SKM-1 (cell line): ENCODE measurements around the gene SNX11.
"Not testable (repeated sequence)": the region's sequence is repeated elsewhere in the genome, so short reads cannot be mapped to it uniquely, and the experiment has no call there.

Experiments used
- DNase-seq: peaks from one replicate; lab custom pipeline; 2025; ENCODE audit not compliant: unreplicated experiment; lab: John Stamatoyannopoulos, UW

The SNX11 gene, protein sequence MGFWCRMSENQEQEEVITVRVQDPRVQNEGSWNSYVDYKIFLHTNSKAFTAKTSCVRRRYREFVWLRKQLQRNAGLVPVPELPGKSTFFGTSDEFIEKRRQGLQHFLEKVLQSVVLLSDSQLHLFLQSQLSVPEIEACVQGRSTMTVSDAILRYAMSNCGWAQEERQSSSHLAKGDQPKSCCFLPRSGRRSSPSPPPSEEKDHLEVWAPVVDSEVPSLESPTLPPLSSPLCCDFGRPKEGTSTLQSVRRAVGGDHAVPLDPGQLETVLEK

DNA sequence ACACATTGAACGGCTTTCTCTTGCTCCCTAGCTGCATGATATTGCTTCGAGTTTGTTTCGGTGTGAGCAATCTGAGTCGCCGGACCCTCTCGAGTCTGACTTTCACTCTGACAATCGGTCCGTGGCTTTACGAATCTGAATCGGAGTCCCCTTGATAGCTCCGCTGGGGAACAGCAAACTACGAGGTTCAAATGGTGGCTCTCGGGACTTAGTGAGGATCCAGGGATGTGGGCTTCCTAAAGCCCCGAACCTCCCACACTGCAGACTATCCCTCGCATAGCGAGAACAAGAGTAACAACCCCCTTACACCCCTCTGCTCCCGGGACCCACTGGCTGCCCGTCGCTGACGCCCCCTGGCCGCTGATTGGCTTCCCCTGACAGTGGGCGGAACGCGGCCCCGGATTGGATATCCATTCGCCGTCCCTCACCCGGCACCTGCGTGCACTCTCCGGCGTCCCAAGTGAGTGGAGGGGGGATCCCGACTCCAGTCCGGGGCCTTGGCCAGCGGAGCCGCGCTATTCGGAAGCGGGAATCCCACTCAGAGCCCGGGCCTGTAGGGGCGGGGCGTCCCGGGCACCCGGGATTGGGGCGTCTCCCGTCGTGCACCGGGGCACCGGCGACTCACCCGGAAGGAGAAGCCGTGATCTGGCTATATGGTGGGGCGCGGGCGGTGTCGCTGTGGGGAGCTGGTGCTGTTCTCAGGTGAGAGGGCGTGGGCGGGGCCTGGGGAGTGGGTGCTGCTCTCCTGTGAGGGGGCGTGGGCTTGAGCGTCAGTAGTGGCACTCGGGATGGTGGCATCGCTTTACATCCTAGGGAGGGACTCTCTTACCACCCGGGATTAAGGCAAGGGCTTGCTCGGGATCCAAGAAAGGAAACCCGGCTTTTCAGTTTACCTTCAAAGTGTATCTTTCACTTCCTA is at the start of gene SNX11:
Gene SNX11 (plus strand): TSS at position 630 of the 919 bp plus-strand sequence. CDS start 4,278 bp downstream, outside the sequence.
- DNase-seq = peak; percentile 60

DNA sequence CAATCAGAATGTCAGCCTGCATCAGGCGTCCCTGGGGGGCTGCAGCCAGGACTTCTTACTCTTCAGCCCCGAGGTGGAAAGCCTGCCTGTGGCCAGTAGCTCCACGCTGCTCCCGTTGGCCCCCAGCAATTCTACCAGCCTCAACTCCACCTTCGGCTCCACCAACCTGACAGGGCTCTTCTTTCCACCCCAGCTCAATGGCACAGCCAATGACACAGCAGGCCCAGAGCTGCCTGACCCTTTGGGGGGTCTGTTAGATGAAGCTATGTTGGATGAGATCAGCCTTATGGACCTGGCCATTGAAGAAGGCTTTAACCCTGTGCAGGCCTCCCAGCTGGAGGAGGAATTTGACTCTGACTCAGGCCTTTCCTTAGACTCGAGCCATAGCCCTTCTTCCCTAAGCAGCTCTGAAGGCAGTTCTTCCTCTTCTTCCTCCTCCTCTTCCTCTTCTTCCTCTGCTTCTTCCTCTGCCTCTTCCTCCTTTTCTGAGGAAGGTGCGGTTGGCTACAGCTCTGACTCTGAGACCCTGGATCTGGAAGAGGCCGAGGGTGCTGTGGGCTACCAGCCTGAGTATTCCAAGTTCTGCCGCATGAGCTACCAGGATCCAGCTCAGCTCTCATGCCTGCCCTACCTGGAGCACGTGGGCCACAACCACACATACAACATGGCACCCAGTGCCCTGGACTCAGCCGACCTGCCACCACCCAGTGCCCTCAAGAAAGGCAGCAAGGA is 49.0 kb upstream of the SNX11 start:
- DNase-seq = no peak

DNA sequence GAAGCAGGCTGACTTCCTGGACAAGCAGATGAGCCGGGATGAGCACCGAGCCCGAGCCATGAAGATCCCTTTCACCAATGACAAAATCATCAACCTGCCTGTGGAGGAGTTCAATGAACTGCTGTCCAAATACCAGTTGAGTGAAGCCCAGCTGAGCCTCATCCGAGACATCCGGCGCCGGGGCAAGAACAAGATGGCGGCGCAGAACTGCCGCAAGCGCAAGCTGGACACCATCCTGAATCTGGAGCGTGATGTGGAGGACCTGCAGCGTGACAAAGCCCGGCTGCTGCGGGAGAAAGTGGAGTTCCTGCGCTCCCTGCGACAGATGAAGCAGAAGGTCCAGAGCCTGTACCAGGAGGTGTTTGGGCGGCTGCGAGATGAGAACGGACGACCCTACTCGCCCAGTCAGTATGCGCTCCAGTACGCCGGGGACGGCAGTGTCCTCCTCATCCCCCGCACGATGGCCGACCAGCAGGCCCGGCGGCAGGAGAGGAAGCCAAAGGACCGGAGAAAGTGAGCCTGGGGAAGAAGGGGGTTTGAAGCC is 48.4 kb upstream of the SNX11 start:
- DNase-seq = no peak

DNA sequence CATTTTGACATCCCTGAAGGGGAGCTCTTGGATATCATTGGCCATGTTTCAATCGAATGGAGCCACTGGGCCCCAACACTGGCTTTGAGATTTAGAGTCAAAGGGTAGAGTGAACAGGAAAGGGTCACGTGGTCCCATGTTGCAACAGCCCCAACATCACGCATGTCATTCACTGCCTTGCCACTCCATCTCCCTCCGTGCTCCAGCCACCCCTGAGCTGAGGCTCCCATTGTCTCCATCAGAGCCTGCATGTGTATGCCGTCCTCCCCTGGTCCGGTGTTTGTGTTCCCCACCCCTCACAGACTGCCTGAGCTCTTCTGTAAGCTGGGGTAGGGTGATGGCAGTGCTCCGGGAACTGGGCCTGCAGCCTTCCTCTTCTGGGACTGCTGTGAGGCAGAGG is 47.3 kb upstream of the SNX11 start:
- no peak for DNase-seq

DNA sequence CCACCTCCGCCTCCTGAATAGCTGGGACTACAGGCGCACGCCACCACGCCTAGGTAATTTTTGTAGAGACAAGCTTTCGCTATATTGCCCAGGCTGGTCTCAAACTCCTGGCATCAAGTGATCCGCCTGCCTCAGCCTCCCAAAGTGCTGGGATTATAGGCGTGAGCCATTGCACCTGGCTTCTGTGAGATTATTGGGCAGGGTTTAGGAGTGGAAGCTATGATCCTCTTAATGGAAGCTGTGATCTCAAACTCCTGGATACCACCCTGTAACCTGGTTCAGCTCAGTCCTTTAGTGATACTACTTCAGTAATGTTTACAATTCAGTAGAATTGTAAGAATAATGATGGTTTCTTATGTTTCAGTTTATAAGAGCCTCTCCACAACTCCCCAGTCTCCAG is 45.3 kb upstream of the SNX11 start:
- no peak for DNase-seq

DNA sequence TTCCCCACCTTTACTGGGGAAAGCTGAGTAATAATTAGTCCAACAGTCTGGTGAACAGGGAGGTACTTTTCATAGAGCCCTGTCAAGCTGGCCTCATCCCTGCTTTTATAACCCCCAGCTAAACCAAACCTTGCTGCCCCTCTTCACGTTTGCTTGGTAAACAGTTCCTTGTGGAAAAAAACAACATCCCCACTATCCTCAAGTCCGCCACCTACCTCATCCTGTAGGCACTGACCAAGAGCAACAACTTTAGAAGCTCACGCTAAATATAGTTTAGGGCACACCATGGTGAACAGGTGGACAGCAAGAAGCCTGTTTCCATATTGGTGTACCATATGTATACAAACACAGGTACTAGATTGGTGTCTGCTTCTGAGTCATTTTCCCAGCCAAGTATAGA is 42.9 kb upstream of the SNX11 start:
- no peak for DNase-seq

DNA sequence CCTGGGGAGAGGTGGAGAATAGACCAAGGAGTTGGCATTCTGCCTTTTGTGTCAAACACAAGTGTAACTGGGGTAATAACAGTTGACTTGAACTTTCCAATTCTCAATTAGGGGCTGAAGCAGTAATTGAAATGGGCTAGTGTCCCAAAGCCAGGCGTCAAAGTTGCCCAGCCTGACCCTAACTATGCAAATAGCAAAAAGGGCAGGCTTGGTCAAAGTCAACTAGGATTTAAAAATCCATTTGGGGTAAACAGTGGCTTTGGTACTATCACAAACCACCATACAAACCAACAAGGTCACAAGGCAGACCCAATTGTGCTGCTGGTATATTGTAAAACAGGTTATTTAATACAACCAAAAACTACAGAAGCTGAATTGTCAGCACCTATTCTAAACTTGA is 41.4 kb upstream of the SNX11 start:
- no peak for DNase-seq

DNA sequence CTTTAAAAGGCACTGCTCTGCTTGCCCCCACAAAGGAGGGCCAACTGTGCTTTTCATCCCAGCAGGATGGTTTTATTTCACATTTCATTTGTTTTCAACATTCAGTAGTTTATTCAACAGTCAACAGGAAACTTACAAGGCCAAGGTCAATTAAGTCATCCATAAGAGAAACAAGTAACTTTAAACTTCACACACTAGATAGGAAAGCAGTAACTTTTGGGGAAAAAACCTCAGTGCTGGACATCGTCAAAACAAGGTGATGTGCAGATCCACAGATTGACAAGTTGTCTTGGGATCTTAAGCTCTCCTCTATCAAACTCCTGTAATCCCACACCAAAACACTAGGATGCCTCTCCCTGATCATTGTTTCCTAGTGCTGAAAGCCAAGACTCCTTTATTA is 40.9 kb upstream of the SNX11 start:
- DNase-seq = no peak

DNA sequence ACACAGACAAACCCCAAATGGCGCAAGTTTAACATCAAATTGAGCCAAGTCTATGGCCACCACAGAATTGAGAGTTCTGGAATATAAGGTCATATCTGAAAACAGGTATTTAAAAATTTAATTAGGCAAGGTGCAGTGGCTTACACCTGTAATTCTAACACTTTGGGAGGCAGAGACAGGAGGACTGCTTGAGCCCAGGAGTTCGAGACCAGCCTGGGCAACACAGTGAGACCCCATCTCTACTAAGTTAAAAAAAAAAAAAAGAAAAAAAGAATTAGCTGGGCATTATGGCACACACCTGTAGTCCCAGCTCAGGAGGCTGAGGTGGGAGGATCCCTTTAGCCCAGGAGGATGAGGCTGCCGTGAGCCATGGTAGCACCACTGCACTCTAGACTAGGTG is 40.3 kb upstream of the SNX11 start:
- DNase-seq = no peak

DNA sequence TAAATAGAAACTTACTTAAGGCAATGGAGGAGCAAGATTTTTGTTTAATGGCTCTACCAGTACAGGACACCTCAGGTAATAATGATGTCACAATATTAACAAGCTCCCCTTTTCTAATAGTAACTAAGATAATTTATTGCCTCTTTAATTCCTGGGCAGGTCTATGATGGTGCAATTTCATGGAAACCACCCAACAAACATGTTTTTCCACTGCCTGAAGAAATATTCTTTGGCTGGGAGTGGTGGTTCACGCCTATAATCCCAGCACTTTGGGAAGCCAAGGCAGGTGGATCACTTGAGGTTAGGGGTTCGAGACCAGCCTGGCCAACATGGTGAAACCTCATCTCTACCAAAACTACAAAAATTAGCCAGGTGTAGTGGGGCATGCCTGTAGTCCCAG is 39.8 kb upstream of the SNX11 start:
- DNase-seq = not testable (repeated sequence)

DNA sequence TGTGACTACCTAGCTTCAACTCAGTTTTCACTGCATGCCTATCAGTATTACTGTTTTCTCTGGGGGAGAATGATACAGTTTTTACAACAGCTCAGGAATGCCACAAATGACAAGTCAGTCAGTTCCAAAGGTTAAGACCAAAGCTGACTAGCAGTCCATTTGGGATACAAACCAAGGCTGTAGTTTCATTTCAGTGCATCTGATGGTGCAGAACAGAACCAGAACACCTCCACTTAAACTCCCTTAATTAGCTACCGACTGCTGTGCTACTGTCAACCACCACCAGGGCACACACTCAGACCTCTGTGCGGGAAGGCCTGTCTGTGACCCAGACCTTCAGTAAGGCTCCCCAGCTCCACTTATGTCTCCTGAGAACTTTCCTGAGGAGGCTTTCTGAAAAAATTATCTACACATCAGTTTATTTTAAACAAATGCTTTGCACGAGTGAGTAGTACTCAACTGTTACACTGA is 39.0 kb upstream of the SNX11 start:
- no peak for DNase-seq

DNA sequence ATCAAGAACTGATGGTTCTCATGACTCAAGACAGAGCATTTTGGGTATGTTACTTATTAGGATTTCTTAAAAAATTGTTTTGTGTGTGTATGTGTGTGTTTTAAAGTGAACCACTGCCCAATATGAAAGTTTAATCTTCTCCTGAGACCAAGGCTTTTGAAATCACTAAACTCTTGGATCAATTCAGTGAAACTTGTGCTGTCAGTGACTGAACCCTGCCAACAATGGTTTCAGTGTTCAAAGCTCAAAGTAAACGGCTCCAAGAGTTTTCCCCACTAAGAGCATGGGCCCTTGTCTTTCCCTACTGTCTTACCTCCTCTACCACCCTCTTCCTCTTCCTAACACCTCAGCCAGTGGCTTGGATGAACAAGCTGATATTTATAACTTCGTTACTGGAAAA is 37.4 kb upstream of the SNX11 start:
- DNase-seq = no peak

DNA sequence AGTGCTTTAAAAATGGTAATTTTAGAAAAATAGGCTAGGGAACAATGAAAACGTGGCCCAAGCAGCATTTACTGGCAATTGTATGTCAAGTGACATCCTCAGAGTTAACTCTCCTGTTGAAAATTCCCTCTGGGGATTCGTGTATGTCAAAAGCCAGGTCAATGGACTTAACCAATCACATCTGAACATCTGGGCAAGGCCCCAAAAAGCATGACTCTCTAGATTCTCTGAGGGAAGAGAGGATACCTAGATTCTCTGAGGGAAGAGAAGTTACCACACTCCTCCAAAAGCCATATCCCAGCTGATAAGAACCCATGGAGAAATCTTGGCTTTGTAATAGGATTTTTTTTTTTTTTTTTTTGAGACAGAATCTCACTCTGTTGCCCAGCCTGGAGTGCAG is 35.9 kb upstream of the SNX11 start:
- DNase-seq = no peak

DNA sequence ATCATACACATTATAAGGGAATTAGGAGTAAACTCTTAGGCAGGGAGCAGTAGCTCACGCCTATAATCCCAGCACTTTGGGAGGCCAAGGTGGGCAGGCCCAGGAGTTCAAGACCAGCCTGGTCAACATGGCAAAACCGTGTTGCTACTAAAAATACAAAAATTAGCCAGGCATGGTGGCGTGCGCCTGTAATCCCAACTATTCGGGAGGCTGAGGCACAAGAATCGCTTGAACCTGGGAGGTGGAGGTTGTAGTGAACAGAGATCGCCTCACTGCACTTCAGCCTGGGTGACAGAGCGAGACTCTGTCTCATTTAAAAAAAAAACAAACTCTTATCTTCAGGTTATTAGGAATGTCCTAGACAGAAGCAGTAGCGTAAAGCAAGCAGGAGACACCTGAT is 34.8 kb upstream of the SNX11 start:
- DNase-seq = not testable (repeated sequence)

DNA sequence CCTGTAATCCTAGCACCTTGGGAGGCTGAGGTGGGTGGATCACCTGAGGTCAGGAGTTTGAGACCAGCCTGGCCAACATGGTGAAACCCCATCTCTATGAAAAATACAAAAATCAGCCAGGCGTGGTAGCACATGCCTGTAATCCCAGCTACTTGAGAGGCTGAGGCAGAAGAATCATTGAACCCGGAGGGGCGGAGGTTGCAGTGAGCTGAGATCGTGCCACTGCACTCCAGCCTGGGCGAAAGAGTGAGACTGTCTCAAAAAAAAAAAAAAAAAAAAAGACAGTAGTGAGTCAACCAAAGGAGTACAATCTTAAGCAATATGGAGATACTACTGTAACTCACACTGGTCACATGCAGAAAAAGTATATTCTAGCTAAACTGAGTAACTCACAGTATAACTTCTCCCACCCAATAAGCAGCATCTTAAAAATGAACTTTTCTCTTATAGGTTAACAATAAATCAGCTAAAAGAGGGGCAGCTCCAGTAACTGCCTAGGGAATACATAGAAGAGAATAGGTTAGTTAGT is 33.9 kb upstream of the SNX11 start:
- DNase-seq = not testable (repeated sequence)

DNA sequence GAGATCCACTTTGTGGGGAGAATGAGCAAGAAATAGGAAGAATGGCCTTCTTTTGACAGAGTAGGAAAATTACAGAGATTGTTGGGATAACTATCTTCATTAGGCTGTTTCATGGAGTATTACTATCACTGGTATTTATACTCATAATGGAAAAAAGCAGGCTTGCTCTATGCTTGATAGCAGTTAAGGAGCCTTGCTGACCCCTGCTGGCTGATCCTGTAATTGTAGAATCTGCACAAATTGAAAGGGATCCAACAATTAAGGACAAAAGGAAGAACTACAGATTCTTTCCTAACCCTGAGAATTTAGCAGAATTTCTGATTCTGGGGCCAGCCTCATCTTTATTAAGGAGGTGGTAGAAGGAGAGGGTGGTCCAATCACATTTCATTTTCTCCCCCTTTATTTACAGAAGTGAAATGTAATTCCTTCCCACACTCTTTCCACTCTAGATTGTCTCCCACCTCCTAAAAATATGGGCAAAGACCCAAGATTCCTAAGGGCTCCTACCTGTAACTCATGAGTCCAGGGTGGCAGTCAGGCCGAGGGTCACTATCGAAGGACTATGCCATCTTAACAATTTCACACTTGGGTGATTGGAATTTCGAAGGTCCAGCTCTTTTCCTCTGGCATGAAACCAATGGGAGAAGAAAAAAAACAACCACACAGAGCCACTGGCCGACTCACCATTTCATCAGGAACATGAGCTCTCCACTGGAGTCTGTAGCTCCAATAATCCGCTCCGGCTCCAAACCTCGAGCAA is 33.1 kb upstream of the SNX11 start:
- DNase-seq = peak; percentile 26

DNA sequence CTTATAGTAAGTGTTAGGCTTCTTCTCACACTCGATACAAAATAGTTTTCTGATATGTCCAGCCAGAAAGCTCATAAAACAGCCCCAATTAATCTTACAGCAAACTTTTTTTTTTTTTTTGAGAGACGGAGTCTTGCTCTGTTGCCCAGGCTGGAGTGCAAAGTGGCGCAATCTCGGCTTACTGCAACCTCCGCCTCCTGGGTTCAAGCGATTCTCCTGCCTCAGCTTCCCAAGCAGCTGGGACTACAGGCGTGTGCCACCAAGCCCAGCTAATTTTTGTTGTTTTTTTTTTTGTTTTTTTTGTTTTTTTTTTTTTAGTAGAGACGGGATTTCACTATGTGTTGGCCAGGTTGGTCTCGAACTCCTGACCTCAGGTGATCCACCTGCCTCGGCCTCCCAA is 30.4 kb upstream of the SNX11 start:
- DNase-seq = not testable (repeated sequence)

DNA sequence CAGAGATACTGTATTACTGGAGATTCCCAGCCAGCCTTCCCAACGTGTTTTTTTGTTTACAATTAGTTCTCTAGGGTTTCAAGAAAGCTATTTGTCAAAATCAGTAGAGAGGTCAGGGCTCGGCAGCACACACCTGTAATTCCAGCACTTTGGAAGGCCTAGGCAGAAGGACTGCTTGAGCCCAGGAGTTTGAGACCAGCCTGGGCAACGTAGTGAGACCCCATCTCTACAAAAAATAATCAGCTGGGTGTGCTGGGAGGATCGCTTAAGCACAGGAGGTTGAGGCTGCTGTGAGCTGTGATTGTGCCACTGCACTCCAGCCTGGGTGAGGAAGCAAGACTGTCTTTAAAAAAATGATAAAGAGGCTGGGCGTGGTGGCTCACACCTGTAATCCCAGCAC is 25.7 kb upstream of the SNX11 start:
- DNase-seq = no peak

DNA sequence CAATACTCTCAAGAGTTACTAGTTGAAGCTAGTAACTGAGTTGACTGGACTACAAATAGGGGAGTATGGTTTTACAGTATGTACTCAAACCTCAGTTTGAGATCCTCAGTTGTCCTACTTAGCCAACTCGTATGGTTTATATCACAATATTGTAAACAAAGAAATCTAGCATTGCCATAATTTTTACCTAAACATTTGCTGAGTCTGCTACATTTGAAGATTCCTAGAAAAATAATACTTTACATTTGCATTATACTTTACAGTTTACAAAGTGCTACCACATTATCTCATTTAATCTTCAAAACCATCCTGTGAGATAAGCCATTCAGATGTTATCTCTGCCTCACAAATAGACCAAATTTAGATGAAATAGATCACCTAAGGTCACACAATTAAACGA is 22.6 kb upstream of the SNX11 start:
- no peak for DNase-seq

DNA sequence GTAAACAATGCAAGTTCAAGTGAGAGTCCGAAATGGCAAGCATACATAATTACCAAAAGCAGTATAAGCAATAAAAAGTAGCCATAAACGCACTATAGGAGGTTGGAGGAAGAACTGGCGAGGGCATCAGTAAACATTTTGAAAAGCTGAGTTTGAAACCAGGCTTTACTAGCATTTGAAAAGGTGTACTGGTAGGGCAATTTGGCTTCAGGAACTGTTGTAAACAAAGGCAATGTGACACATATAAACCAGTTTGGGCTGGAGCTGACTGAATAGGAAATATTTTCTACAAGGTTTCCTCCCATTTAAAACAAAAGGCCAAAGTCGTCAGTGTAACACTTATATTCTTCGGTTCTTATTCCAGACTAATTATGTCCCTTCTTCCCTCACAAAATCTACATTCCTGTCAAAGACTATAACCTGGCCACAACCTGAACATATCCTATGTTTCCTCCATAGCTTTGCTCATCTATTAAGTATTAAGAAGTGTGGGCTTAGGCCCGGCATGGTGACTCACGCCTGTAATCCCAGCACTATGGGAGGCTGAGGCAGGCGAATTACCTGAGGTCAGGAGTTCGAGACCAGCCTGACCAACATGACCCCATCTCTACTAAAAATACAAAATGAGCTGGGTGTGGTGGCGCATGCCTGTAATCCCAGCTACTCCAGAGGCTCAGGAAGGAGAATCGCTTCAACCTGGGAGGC is 14.1 kb upstream of the SNX11 start:
- DNase-seq = no peak
